GM23338 (cell line): ENCODE results near the gene PYGO2.

ENCODE experiments used
- CREB1 ChIP-seq: fragments of 250-450 bp; sonication (Bioruptor Pico); IDR thresholded peaks from 2 replicates; pipeline ENCODE4 v1.5.0; 2020; ENCODE audit warnings: low read depth, mild to moderate bottlenecking, moderate library complexity
- EZH2 ChIP-seq: fragments of 200-600 bp; sonication (generic); IDR thresholded peaks from one replicate; pipeline ENCODE4 v1.8.0; 2017; ENCODE audit warnings: antibody characterized with exemption, mild to moderate bottlenecking, low read depth; ENCODE audit not compliant: unreplicated experiment
- EZH2phosphoT487 ChIP-seq: fragments of 200-600 bp; sonication (generic); IDR thresholded peaks from one replicate; pipeline ENCODE4 v1.8.1; 2018; ENCODE audit warnings: antibody characterized with exemption; ENCODE audit not compliant: unreplicated experiment
- JUNB ChIP-seq: IDR thresholded peaks from one replicate; pipeline ENCODE4 v1.6.1; 2016; ENCODE audit warnings: antibody characterized with exemption; ENCODE audit not compliant: unreplicated experiment
- NANOG ChIP-seq: IDR thresholded peaks from 2 replicates; pipeline ENCODE4 v1.6.1; 2016; ENCODE audit warnings: antibody characterized with exemption, borderline replicate concordance
- POLR2AphosphoS5 ChIP-seq: IDR thresholded peaks from 2 replicates; pipeline ENCODE4 v1.6.1; 2016; ENCODE audit warnings: antibody characterized with exemption, low read depth
- ZNF114 ChIP-seq: fragments of 250-450 bp; sonication (Bioruptor Pico); IDR thresholded peaks from 2 replicates; pipeline ENCODE4 v1.5.0; 2020; ENCODE audit warnings: mild to moderate bottlenecking, moderate library complexity
- ZNF331 ChIP-seq: fragments of 250-450 bp; sonication (Bioruptor Pico); IDR thresholded peaks from 2 replicates; pipeline ENCODE4 v1.5.0; 2020; ENCODE audit warnings: low read depth, mild to moderate bottlenecking, moderate library complexity
- TF ChIP-seq, protein P1 (sequence below), 2 experiments: fragments of 200-600 bp in 1 of 2; sonication (generic) in 1 of 2; conservative IDR thresholded peaks; 2 replicates each; pipeline versions ENCODE4 v1.5.1 to v1.6.1; 2016 to 2017; ENCODE audit warnings: antibody characterized with exemption in 2 of 2, low read depth in 2 of 2, mild to moderate bottlenecking in 2 of 2, moderate library complexity in 1 of 2
- TF ChIP-seq, protein P2 (sequence below): IDR thresholded peaks from one replicate; pipeline ENCODE4 v1.6.1; 2018; ENCODE audit warnings: antibody characterized with exemption; ENCODE audit not compliant: unreplicated experiment
- TF ChIP-seq, protein P3 (sequence below): IDR thresholded peaks from 2 replicates; pipeline ENCODE4 v1.6.1; 2016; ENCODE audit warnings: antibody characterized with exemption

DNA sequence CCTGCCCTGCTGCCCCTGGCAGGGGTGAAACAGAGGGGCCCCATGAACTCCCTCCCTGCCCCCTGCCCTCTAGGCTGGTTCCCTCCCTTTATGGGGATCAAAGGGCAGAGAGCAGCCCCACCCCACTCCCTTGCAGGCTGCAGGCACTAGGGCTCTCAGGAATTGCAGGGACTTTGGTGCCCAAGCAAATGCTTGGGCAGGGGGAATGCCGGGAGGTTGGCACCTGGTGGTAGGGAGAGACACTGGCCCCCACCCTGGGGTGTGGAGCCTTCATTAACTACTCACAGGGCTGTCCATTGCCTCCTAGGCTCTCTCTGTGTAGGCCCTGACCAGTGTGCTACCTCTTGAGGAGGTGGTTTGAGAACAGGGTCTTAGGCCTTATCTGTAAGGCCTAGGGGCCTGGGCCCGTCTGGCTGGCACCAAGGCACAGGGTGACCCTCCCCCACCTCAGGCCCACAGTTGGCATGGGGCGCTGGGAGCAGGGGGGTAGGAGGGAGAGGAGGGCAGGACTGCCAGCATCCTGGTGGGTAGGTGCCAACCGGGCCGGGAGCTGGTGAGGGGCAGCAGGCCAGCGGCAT, 45.8 kb upstream of the PYGO2 start:
- TF ChIP-seq, protein P1, sequence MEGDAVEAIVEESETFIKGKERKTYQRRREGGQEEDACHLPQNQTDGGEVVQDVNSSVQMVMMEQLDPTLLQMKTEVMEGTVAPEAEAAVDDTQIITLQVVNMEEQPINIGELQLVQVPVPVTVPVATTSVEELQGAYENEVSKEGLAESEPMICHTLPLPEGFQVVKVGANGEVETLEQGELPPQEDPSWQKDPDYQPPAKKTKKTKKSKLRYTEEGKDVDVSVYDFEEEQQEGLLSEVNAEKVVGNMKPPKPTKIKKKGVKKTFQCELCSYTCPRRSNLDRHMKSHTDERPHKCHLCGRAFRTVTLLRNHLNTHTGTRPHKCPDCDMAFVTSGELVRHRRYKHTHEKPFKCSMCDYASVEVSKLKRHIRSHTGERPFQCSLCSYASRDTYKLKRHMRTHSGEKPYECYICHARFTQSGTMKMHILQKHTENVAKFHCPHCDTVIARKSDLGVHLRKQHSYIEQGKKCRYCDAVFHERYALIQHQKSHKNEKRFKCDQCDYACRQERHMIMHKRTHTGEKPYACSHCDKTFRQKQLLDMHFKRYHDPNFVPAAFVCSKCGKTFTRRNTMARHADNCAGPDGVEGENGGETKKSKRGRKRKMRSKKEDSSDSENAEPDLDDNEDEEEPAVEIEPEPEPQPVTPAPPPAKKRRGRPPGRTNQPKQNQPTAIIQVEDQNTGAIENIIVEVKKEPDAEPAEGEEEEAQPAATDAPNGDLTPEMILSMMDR (conservative IDR thresholded peaks at IDR 0.05; ENCODE audit: low read depth in 2 of 2) = no peak
- TF ChIP-seq ZNF331 (CRISPR knock-in tag) (no peak), CREB1 (CRISPR knock-in tag) (no peak), ZNF114 (CRISPR knock-in tag) (no peak), EZH2 (no peak), EZH2phosphoT487 (no peak), POLR2AphosphoS5 (no peak), JUNB (no peak), NANOG (no peak)
- TF ChIP-seq, protein P2, sequence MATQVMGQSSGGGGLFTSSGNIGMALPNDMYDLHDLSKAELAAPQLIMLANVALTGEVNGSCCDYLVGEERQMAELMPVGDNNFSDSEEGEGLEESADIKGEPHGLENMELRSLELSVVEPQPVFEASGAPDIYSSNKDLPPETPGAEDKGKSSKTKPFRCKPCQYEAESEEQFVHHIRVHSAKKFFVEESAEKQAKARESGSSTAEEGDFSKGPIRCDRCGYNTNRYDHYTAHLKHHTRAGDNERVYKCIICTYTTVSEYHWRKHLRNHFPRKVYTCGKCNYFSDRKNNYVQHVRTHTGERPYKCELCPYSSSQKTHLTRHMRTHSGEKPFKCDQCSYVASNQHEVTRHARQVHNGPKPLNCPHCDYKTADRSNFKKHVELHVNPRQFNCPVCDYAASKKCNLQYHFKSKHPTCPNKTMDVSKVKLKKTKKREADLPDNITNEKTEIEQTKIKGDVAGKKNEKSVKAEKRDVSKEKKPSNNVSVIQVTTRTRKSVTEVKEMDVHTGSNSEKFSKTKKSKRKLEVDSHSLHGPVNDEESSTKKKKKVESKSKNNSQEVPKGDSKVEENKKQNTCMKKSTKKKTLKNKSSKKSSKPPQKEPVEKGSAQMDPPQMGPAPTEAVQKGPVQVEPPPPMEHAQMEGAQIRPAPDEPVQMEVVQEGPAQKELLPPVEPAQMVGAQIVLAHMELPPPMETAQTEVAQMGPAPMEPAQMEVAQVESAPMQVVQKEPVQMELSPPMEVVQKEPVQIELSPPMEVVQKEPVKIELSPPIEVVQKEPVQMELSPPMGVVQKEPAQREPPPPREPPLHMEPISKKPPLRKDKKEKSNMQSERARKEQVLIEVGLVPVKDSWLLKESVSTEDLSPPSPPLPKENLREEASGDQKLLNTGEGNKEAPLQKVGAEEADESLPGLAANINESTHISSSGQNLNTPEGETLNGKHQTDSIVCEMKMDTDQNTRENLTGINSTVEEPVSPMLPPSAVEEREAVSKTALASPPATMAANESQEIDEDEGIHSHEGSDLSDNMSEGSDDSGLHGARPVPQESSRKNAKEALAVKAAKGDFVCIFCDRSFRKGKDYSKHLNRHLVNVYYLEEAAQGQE = no peak
- TF ChIP-seq, protein P3, sequence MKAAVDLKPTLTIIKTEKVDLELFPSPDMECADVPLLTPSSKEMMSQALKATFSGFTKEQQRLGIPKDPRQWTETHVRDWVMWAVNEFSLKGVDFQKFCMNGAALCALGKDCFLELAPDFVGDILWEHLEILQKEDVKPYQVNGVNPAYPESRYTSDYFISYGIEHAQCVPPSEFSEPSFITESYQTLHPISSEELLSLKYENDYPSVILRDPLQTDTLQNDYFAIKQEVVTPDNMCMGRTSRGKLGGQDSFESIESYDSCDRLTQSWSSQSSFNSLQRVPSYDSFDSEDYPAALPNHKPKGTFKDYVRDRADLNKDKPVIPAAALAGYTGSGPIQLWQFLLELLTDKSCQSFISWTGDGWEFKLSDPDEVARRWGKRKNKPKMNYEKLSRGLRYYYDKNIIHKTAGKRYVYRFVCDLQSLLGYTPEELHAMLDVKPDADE = no peak
